ENCODE results near the gene ENOX2. TPM values are rescaled to one million over a fixed set of nuclear protein-coding genes. Genes with fewer than 3 reads are reported as not detected.

The ENOX2 gene
- total and polyA plus RNA-seq, 2 of the 13 experiments (the other 11 are each of a cell fraction or from before 2014, with no cell fraction given): 5.9 to 8.5 TPM

DNA sequence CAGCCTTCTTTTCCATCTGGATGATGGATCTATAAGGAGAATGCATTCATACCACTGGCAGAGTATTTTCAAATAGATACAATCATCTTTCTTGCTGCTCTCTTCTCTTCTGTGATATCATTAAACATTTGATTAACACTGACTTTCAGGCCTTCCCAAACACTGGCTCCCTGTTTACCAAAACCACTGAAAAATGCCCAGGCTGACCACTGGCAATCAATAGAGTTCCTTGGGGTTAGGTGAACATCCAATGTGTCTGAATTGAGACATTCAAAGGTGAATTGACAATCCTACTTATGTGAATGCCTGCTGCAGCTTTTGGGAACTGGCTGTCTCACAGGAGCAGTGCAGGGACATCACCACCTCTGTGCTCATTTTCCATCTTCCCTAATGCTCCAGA is 168.3 kb downstream of the ENOX2 start:
- TF ChIP-seq SOX13 (IDR thresholded peaks at IDR 0.05): no peak
- TF ChIP-seq SOX13 (CRISPR knock-in tag; conservative IDR thresholded peaks at IDR 0.05 in 1 of 2, IDR thresholded peaks at IDR 0.05 in 1 of 2): no peak
- TF ChIP-seq, protein P1, sequence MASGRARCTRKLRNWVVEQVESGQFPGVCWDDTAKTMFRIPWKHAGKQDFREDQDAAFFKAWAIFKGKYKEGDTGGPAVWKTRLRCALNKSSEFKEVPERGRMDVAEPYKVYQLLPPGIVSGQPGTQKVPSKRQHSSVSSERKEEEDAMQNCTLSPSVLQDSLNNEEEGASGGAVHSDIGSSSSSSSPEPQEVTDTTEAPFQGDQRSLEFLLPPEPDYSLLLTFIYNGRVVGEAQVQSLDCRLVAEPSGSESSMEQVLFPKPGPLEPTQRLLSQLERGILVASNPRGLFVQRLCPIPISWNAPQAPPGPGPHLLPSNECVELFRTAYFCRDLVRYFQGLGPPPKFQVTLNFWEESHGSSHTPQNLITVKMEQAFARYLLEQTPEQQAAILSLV (CRISPR knock-in tag; IDR thresholded peaks at IDR 0.05; ENCODE audit: borderline replicate concordance): no peak
- no peak for TF ChIP-seq SNRNP70 (IDR thresholded peaks at IDR 0.05; ENCODE audit: low read depth, low read length)
- no peak for TF ChIP-seq ZMYM2 (CRISPR knock-in tag; IDR thresholded peaks at IDR 0.05)
- no peak for TF ChIP-seq ZNF558 (CRISPR knock-in tag; IDR thresholded peaks at IDR 0.05; ENCODE audit: borderline replicate concordance)
- TF ChIP-seq ELF3 (CRISPR knock-in tag; IDR thresholded peaks at IDR 0.05): no peak
- TF ChIP-seq ASH2L (IDR thresholded peaks at IDR 0.05; ENCODE audit: insufficient read length, low read depth, low read length): no peak
- TF ChIP-seq, protein P2, sequence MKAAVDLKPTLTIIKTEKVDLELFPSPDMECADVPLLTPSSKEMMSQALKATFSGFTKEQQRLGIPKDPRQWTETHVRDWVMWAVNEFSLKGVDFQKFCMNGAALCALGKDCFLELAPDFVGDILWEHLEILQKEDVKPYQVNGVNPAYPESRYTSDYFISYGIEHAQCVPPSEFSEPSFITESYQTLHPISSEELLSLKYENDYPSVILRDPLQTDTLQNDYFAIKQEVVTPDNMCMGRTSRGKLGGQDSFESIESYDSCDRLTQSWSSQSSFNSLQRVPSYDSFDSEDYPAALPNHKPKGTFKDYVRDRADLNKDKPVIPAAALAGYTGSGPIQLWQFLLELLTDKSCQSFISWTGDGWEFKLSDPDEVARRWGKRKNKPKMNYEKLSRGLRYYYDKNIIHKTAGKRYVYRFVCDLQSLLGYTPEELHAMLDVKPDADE (CRISPR knock-in tag; IDR thresholded peaks at IDR 0.05): no peak
- no peak for TF ChIP-seq MED13 (CRISPR knock-in tag; IDR thresholded peaks at IDR 0.05)
- no peak for TF ChIP-seq ZFP1 (CRISPR knock-in tag; IDR thresholded peaks at IDR 0.05)
- no peak for TF ChIP-seq NR2C2 (CRISPR knock-in tag; IDR thresholded peaks at IDR 0.05; ENCODE audit: borderline replicate concordance)
- no peak for TF ChIP-seq TRIM24 (CRISPR knock-in tag; IDR thresholded peaks at IDR 0.05)
- TF ChIP-seq ZNF256 (CRISPR knock-in tag; conservative IDR thresholded peaks at IDR 0.05): no peak
- no peak for TF ChIP-seq ZIK1 (CRISPR knock-in tag; IDR thresholded peaks at IDR 0.05; ENCODE audit: borderline replicate concordance, low read depth)
- TF ChIP-seq FOXP1 (IDR thresholded peaks at IDR 0.05): no peak
- TF ChIP-seq FOXP1 (CRISPR knock-in tag; IDR thresholded peaks at IDR 0.05): no peak
- no peak for TF ChIP-seq NFKBIZ (CRISPR knock-in tag; IDR thresholded peaks at IDR 0.05)
- TF ChIP-seq BRD4 (CRISPR knock-in tag; IDR thresholded peaks at IDR 0.05): no peak
- TF ChIP-seq, protein P3, sequence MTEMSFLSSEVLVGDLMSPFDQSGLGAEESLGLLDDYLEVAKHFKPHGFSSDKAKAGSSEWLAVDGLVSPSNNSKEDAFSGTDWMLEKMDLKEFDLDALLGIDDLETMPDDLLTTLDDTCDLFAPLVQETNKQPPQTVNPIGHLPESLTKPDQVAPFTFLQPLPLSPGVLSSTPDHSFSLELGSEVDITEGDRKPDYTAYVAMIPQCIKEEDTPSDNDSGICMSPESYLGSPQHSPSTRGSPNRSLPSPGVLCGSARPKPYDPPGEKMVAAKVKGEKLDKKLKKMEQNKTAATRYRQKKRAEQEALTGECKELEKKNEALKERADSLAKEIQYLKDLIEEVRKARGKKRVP (CRISPR knock-in tag; IDR thresholded peaks at IDR 0.05): no peak
- TF ChIP-seq ZNF253 (CRISPR knock-in tag; IDR thresholded peaks at IDR 0.05; ENCODE audit: borderline replicate concordance): no peak
- TF ChIP-seq FIP1L1 (IDR thresholded peaks at IDR 0.05; ENCODE audit: borderline replicate concordance, insufficient read depth, low read depth, low read length): no peak
- ChIA-PET CTCF (ENCODE audit: low intra/inter-chr PET ratio, low total read pairs) (no interaction called here), POLR2A (no interaction called here)
- BruUV-seq (replicated peaks): no TSS peak
- no peaks in the 10 kb centered on the region for H3K27me3 ChIP-seq (ENCODE audit: control insufficient read depth in 1 of 2, insufficient read depth in 2 of 2, low read length in 2 of 2)
- in situ Hi-C loops (cut with HindIII; ENCODE audit: extremely low pct_ligation_motif_present, low pct_unique_long_range_greater_than_20kb) (no loop called here), intact Hi-C loops (cut with micrococcal nuclease; ENCODE audit: unreplicated experiment) (no loop called here)
- no peaks in the 10 kb centered on the region for H3K4me1 ChIP-seq (ENCODE audit: insufficient read depth, low read length)
- ATAC-seq (no peak), FAIRE-seq (no peak), DNase-seq (ENCODE audit: low spot score) (no peak)
- no peaks in the 10 kb centered on the region for H4K20me1 ChIP-seq (ENCODE audit: insufficient read depth, low read length)
- no peak overlapping the region for H3K4me2 ChIP-seq (ENCODE audit: low read depth, low read length)
- H3K36me3 ChIP-seq (replicated peaks in 1 of 2; ENCODE audit: control insufficient read depth in 1 of 2, insufficient read depth in 2 of 2, low read length in 2 of 2): no peaks in the 10 kb centered on the region
- no peak overlapping the region for H3K27ac ChIP-seq (ENCODE audit: extremely low read length, insufficient read depth, low read length)
- no peak overlapping the region for H2AFZ ChIP-seq (ENCODE audit: low read length)
- H3K9me3 ChIP-seq (ENCODE audit: low read length): peaks cover 11% of the 10 kb centered on the region
- no peak overlapping the region for H3K4me3 ChIP-seq (replicated peaks in 1 of 3; ENCODE audit: insufficient read depth in 1 of 3, low read depth in 2 of 3, low read length in 3 of 3)
- no peaks in the 10 kb centered on the region for H3K79me2 ChIP-seq (ENCODE audit: insufficient read depth, low read length)
- H3K9ac ChIP-seq (ENCODE audit: insufficient read depth, low read depth, low read length): no peak overlapping the region

Data from HepG2 (cell line).